ENCODE results near the gene IMPA2. TPM values are rescaled to one million over a fixed set of nuclear protein-coding genes. Genes with fewer than 3 reads are reported as not detected.

IMPA2 gene
- total and polyA plus RNA-seq, 2 of the 13 experiments (the other 11 are each of a cell fraction or from before 2014, with no cell fraction given) = 37.8 to 71.8 TPM

- TF ChIP-seq HNF4G (IDR thresholded peaks at IDR 0.05; ENCODE audit: borderline replicate concordance, low read depth, low read length) (peak; percentile 35; the same call in 1 of the 2 replicates), HNF4G (CRISPR knock-in tag; IDR thresholded peaks at IDR 0.05; ENCODE audit: borderline replicate concordance, low read depth) (no peak), CEBPB (IDR thresholded peaks at IDR 0.05; ENCODE audit: borderline replicate concordance, low read depth, low read length) (peak; percentile 84), ZNF138 (CRISPR knock-in tag; IDR thresholded peaks at IDR 0.05; ENCODE audit: low read depth) (no peak), SMARCE1 (IDR thresholded peaks at IDR 0.05; ENCODE audit: borderline replicate concordance) (no peak), CBX5 (CRISPR knock-in tag; IDR thresholded peaks at IDR 0.05; ENCODE audit: borderline replicate concordance) (no peak), NR2F1 (CRISPR knock-in tag; IDR thresholded peaks at IDR 0.05) (peak; percentile 45 to 68), NFE2L1 (CRISPR knock-in tag; IDR thresholded peaks at IDR 0.05; ENCODE audit: borderline replicate concordance) (no peak), TCF7 (IDR thresholded peaks at IDR 0.05; ENCODE audit: low read depth) (peak; percentile 8; the same call in 1 of the 2 replicates), SP5 (CRISPR knock-in tag; IDR thresholded peaks at IDR 0.05; ENCODE audit: borderline replicate concordance, low read depth) (no peak), ZC3H4 (CRISPR knock-in tag; IDR thresholded peaks at IDR 0.05; ENCODE audit: borderline replicate concordance) (no peak), FOXK1 (CRISPR knock-in tag; IDR thresholded peaks at IDR 0.05; ENCODE audit: borderline replicate concordance, low read depth) (no peak), TBL1XR1 (IDR thresholded peaks at IDR 0.05; ENCODE audit: borderline replicate concordance, low read length, partially characterized antibody) (no peak), KLF15 (CRISPR knock-in tag; IDR thresholded peaks at IDR 0.05; ENCODE audit: borderline replicate concordance) (no peak), HDAC2 (CRISPR knock-in tag; IDR thresholded peaks at IDR 0.05) (peak; percentile 19; the same call in 1 of the 2 replicates), THAP7 (CRISPR knock-in tag; IDR thresholded peaks at IDR 0.05) (no peak), SRSF1 (optimal IDR thresholded peaks at IDR 0.05; ENCODE audit: low read depth, low read length) (no peak), TARDBP (CRISPR knock-in tag; IDR thresholded peaks at IDR 0.05) (no peak), RARA (CRISPR knock-in tag; IDR thresholded peaks at IDR 0.05) (0 out of 2 replicates have a peak, but pooled peaks have one; percentile 14), KLF11 (CRISPR knock-in tag; IDR thresholded peaks at IDR 0.05) (no peak), NFIB (CRISPR knock-in tag; IDR thresholded peaks at IDR 0.05; ENCODE audit: borderline replicate concordance) (no peak), ZNF614 (CRISPR knock-in tag; IDR thresholded peaks at IDR 0.05; ENCODE audit: borderline replicate concordance) (no peak), NCOR1 (IDR thresholded peaks at IDR 0.05; ENCODE audit: borderline replicate concordance, low read length) (no peak), HHEX (CRISPR knock-in tag; IDR thresholded peaks at IDR 0.05) (no peak)
- TF ChIP-seq, protein P1, sequence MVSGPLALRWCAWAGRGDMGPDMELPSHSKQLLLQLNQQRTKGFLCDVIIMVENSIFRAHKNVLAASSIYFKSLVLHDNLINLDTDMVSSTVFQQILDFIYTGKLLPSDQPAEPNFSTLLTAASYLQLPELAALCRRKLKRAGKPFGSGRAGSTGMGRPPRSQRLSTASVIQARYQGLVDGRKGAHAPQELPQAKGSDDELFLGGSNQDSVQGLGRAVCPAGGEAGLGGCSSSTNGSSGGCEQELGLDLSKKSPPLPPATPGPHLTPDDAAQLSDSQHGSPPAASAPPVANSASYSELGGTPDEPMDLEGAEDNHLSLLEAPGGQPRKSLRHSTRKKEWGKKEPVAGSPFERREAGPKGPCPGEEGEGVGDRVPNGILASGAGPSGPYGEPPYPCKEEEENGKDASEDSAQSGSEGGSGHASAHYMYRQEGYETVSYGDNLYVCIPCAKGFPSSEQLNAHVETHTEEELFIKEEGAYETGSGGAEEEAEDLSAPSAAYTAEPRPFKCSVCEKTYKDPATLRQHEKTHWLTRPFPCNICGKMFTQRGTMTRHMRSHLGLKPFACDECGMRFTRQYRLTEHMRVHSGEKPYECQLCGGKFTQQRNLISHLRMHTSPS (CRISPR knock-in tag; IDR thresholded peaks at IDR 0.05; ENCODE audit: low read depth) = no peak
Measured at GRCh38 chr18:11982981-11983380, 1.7 kb downstream of the IMPA2 start (continued).

Measured in HepG2 (cell line).